ENCODE measurements around the gene WDR27.

DNA sequence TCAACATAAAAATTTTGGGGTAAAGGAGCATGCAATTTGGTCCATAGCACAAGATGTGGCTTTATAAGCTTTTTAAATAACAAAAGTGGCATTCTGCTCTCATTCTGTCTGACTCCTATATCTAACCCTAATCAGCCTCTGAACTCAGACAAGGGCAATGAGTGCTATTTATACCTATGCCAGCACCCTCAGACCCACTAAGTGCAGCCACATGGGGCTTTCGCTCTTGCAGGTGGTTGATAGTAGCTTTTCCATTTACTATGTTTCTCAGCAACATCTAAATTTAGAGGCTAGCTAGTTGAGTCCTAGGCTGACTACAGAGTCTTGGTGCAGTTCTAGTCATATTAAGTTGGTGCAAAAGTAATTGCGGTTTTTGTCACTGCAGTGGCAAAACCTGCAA is 231.0 kb downstream of the WDR27 start:
- TF ChIP-seq EZH2 (IDR thresholded peaks at IDR 0.05; ENCODE audit: borderline replicate concordance, low read length), result no peak
- TF ChIP-seq, protein P1, sequence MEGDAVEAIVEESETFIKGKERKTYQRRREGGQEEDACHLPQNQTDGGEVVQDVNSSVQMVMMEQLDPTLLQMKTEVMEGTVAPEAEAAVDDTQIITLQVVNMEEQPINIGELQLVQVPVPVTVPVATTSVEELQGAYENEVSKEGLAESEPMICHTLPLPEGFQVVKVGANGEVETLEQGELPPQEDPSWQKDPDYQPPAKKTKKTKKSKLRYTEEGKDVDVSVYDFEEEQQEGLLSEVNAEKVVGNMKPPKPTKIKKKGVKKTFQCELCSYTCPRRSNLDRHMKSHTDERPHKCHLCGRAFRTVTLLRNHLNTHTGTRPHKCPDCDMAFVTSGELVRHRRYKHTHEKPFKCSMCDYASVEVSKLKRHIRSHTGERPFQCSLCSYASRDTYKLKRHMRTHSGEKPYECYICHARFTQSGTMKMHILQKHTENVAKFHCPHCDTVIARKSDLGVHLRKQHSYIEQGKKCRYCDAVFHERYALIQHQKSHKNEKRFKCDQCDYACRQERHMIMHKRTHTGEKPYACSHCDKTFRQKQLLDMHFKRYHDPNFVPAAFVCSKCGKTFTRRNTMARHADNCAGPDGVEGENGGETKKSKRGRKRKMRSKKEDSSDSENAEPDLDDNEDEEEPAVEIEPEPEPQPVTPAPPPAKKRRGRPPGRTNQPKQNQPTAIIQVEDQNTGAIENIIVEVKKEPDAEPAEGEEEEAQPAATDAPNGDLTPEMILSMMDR (IDR thresholded peaks at IDR 0.05; ENCODE audit: low read length), result no peak
